IMR-90 (cell line): Measurements from ENCODE around the gene IRGQ.

Experiments used
- BHLHE40 ChIP-seq: fragments of 150-350 bp; IDR thresholded peaks from 2 replicates; pipeline ENCODE4 v1.6.1; 2016; ENCODE audit warnings: mild to moderate bottlenecking, low read depth, low read length
- CEBPB ChIP-seq: IDR thresholded peaks from 2 replicates; pipeline ENCODE4 v1.6.1; 2012; ENCODE audit warnings: low read depth, low read length, improper control_type of control experiment
- CHD1 ChIP-seq: IDR thresholded peaks from 2 replicates; pipeline ENCODE4 v1.6.1; 2012; ENCODE audit warnings: low read depth, low read length, improper control_type of control experiment
- CTCF ChIP-seq: conservative IDR thresholded peaks from 2 replicates; pipeline ENCODE4 v1.5.1; 2012; ENCODE audit warnings: mild to moderate bottlenecking, low read depth, low read length, improper control_type of control experiment
- FOS ChIP-seq: fragments of 150-350 bp; IDR thresholded peaks from 2 replicates; pipeline ENCODE4 v1.6.1; 2016; ENCODE audit warnings: low read depth, low read length
- MAFK ChIP-seq: IDR thresholded peaks from 2 replicates; pipeline ENCODE4 v1.6.1; 2012; ENCODE audit warnings: low read depth, low read length, improper control_type of control experiment
- MAZ ChIP-seq: IDR thresholded peaks from 2 replicates; pipeline ENCODE4 v1.6.1; 2012; ENCODE audit warnings: low read depth, mild to moderate bottlenecking, low read length, improper control_type of control experiment, moderate library complexity, borderline replicate concordance
- MXI1 ChIP-seq: IDR thresholded peaks from 2 replicates; pipeline ENCODE4 v1.6.1; 2012; ENCODE audit warnings: low read depth, mild to moderate bottlenecking, low read length, moderate library complexity, borderline replicate concordance
- POLR2A ChIP-seq: IDR thresholded peaks from 2 replicates; pipeline ENCODE4 v1.6.1; 2012; ENCODE audit warnings: mild to moderate bottlenecking, low read depth, low read length
- RAD21 ChIP-seq: IDR thresholded peaks from 2 replicates; pipeline ENCODE4 v1.6.1; 2012; ENCODE audit warnings: low read length, improper control_type of control experiment
- RCOR1 ChIP-seq: IDR thresholded peaks from 2 replicates; pipeline ENCODE4 v1.6.1; 2012; ENCODE audit warnings: mild to moderate bottlenecking, low read length, improper control_type of control experiment; ENCODE audit not compliant: insufficient replicate concordance
- RFX5 ChIP-seq: IDR thresholded peaks from 2 replicates; pipeline ENCODE4 v1.8.0; 2012; ENCODE audit warnings: low read depth, mild to moderate bottlenecking, low read length, moderate library complexity
- SMC3 ChIP-seq: fragments of 150-350 bp; IDR thresholded peaks from 2 replicates; pipeline ENCODE4 v1.6.1; 2016; ENCODE audit warnings: low read depth, mild to moderate bottlenecking, antibody characterized with exemption, low read length, moderate library complexity
- USF2 ChIP-seq: fragments of 150-350 bp; IDR thresholded peaks from 2 replicates; pipeline ENCODE4 v1.6.1; 2017; ENCODE audit warnings: mild to moderate bottlenecking, antibody characterized with exemption, low read length, low read depth

- TF ChIP-seq CTCF (no peak), SMC3 (no peak), POLR2A (no peak), BHLHE40 (no peak), MAFK (no peak), RFX5 (no peak), RAD21 (no peak), MXI1 (no peak), RCOR1 (no peak), CHD1 (no peak), CEBPB (no peak), USF2 (no peak), MAZ (no peak), FOS (no peak)
Measured at GRCh38 chr19:43638214-43638994, 42.5 kb upstream of the IRGQ start.
